GM19438 (cell line): ENCODE data around the gene ST7.

Experiments
- ATAC-seq: cut with Tn5 transposase; IDR thresholded peaks from one replicate; pipeline ENCODE4 v1.9.1; 2021; ENCODE audit warnings: low read depth; ENCODE audit not compliant: unreplicated experiment

ST7 gene

GRCh38 chr7:117176206-117176605 lies 222.9 kb downstream of the ST7 start:
- ATAC-seq = no peak

GRCh38 chr7:117178600-117178999 lies 225.3 kb downstream of the ST7 start:
- ATAC-seq = no peak

- ATAC-seq = no peak
Observed at GRCh38 chr7:117179701-117180100, 226.4 kb downstream of the ST7 start.

DNA sequence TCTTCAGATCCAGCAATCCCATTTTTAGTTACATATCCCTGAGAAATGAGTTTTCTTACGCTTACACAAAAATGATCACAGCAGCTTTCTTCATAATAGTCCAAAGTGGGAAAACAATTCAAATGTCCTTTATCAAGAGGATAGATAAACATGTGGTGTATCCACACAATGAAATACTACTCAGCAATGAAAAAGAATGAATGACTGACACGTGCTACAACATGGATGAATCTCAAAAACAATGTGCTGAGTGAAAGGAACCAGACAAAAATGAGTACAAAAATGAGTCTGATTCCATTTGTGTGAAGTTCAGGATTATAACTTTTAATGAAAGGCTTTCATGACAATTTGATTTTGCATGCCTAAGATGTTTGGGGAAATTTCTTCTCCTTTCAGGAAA lies 230.4 kb downstream of the ST7 start:
- no peak for ATAC-seq

DNA sequence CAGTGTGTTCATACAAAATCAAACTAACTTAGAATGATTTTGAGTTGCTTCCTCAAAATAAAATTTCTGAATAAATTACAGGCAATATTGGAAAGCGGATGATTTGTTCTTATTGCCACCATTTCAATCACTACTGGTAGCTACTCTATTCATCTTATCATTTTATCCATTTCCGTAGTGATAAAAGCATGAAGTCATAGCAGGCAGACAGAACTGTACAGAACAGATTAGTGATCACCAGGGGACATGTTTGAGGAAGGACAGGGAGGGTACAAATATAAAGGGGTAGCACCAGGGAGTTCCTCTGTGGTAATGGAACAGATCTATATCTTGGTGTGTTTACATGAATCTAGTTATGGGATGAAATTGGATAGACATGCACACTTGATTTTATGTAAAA lies 231.1 kb downstream of the ST7 start:
- ATAC-seq = no peak

DNA sequence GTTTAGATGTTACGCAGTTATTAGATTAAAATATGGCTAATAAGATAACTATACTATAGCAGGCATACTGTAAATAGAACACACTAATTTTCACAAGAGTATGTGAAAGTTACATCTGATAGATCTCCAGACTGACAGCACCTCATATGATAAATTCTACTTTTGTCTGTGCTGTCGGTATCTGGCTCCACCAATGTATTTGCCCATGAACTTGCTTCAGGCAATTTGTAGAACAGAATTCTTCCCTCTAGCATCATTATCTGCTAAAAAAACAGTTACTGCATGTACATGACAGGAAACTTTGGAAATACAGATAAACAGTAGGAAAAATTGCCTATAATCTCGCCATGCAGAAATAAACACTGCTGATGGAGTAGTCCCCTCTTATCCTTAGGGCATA lies 231.8 kb downstream of the ST7 start:
- ATAC-seq = no peak

DNA sequence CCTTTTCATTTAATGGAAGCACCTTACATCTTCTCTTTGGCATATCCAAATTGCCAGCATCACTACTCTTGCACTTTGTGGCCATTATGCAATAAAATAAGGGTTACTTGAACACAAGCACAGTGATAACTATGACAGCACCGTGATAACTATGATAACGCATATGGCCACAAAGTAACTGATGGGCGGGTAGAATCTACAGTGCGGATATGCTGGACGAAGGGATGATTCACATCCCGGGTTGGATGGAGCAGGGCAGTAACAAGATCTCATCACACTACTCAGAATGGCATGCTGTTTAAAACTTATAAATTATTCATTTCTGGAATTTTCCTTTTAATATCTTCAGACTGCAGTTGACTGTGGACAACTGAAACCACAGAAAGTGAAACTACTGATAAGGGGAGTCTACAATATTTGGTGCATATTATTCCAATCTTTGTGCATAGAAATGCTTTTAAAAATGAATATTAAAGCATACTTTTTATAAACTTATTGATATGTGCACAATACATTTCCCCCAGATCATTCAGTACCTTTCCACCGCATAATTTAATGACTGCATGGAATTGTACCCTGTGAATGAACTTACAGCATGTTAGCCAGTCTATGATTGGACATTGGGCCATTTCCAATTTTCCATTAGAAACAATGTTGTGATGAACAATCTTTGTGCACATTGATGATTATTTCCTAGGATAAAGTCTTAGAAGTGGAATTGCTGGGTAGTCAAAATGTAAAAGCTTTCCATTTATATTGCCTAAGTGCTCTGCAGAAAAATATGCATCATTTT lies 233.1 kb downstream of the ST7 start:
- ATAC-seq = no peak

GRCh38 chr7:117188376-117188775 lies 235.1 kb downstream of the ST7 start:
- no peak for ATAC-seq

GRCh38 chr7:117188949-117189592 lies 235.8 kb downstream of the ST7 start:
- ATAC-seq = no peak

DNA sequence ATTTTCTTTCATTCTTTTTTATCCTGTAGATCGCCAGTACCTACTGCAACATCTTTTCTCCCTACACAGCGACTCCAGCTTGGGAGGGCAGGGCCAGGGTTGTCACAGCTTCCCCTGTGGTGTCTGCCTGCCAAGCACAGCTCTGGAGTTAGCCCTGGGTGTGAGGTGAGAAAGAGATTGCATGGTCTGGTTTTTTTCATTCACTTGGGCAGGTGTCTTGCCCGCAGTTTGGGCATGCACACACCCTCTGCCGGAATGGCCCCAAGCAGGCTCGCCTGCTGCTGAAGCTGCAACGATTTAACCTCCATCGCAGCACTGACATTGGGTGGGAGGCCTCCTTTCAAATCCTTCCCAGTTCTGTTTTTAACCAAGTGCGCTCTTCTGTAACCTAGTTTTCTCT lies 236.8 kb downstream of the ST7 start:
- ATAC-seq = no peak

DNA sequence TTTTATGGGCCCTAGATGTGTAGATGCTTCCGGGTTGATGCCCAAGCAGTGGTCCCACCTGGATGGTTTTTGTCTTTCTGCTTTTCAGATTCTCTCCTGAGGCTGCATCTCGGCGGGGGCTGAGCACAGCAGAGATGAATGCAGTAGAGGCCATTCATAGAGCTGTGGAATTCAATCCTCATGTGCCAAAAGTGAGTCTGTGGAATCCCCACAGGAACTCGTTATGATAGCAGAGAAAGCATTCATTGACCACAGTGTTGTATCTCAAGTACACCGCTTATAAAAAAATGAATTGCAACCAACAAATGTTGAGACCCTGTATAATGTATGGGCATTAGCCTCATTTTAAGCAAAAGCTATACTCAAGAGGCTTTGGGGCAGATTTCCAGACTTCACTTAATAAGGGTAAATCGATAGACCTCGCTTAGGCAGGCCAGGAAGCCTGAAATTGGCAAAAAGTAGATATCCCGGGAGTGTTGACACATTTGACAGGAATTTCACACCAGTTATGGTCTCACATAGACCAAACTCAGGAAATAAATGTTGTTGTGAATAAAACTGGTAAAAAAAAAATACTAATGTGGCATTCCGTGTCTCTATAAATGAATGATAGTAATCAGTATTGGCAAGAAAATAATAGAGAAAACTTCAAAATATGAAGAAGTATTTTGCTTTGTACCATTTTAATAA lies 237.6 kb downstream of the ST7 start:
- ATAC-seq = no peak

DNA sequence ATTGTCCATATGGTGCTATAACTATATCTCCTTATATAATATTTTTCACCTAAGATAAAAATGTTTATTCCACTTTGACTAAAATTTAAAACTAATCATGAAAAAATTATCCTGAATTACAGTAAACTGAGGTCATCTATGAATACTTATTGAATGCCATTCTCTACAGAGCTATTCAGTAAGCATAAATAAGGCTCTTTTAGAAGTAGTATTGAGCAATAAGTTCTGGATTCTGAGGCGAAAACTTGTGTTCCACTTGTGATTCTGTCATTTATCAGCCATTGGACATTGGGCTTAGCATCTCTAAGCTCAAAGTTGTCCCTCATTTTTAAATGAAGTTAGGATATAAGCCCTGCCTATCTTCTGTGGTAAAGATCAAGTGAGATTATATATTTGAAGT lies 238.8 kb downstream of the ST7 start:
- ATAC-seq = no peak

DNA sequence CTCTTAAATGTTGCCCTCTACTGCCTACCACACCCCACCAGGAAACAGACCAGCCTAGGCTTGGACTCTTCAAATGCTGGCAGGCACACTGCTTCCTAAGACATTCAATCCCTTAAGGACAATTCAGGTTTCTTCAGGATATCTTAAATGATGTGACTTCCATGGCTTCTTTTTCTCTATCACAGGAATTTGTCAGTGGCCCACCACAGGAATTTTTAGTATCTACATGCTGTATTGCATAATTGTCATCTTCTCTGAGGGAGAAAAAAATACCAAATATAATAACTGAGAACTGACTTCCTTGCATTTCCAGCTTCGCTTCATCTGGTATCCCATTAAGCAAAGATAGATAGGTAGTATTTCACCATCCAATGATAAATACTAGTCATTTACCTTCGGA lies 240.3 kb downstream of the ST7 start:
- no peak for ATAC-seq

- no peak for ATAC-seq
Observed at GRCh38 chr7:117194445-117194844, 241.1 kb downstream of the ST7 start.

GRCh38 chr7:117195361-117196029 lies 242.2 kb downstream of the ST7 start:
- no peak for ATAC-seq

GRCh38 chr7:117200132-117200531 lies 246.8 kb downstream of the ST7 start:
- no peak for ATAC-seq

- ATAC-seq = no peak
Observed at GRCh38 chr7:117200786-117201458, 247.6 kb downstream of the ST7 start.

- no peak for ATAC-seq
Observed at GRCh38 chr7:117202511-117202910, 249.2 kb downstream of the ST7 start.

DNA sequence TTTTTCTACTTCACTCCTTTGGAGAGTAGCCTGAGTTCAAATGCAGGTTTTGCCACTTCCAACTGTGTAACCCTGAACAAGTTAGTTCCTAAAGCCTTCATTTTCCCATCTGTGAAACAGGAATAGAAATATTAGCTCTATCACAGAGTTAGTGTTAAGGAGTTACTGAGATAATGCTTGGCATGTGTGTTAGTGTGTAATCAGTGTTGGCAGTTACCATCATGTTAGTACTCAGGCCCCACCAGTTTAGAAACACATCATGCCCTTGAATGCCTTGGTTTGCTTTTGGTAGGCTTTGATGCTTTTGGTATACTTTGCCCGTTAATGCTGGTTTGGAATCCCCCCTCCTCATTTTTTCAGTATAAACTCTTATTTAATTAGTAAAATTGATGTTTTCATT lies 249.9 kb downstream of the ST7 start:
- no peak for ATAC-seq

DNA sequence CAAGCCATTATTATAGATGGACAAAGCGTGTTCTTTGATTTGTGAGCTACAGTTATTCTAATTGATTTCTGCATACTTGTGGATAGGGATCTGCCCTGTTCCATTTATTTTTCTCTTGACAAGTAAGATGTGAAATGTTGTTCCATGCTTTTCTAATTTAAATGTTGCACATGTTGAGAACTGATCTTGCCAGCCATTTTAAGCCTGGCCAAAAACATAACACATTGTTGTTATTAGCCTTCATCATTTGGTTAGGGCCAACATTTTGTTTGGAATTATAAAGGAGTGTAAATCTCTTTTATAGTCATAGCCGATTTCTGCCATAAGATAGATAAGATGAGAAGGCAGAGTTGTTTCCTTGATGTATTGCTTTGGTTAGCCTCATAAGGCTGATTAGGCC lies 252.6 kb downstream of the ST7 start:
- no peak for ATAC-seq

- ATAC-seq = no peak
Observed at GRCh38 chr7:117208257-117208656, 255.0 kb downstream of the ST7 start.
